Fibroblast of skin of right quadriceps (primary cell): Measurements from ENCODE around the gene SLC18A2.
"Not testable (repeated sequence)": the region's sequence is repeated elsewhere in the genome, so short reads cannot be mapped to it uniquely, and the experiment has no call there.

Source experiments
- DNase-seq: peaks from one replicate; pipeline ENCODE4 v3.0.0-alpha.2; 2013

Gene SLC18A2

GRCh38 chr10:117266400-117266799 lies 25.5 kb downstream of the SLC18A2 start:
- DNase-seq = no peak

- no peak for DNase-seq
These were observed 25.9 kb downstream of the SLC18A2 start for GRCh38 chr10:117266812-117267211.

GRCh38 chr10:117268258-117268657 lies 27.3 kb downstream of the SLC18A2 start:
- DNase-seq = no peak

GRCh38 chr10:117268907-117269306 lies 28.0 kb downstream of the SLC18A2 start:
- no peak for DNase-seq

GRCh38 chr10:117271427-117271826 lies 30.5 kb downstream of the SLC18A2 start:
- peak; percentile 26 for DNase-seq

GRCh38 chr10:117272195-117273076 lies 31.5 kb downstream of the SLC18A2 start:
- no peak for DNase-seq

- DNase-seq = no peak
These were observed 33.1 kb downstream of the SLC18A2 start for GRCh38 chr10:117273980-117274379.

- DNase-seq = no peak
These were observed 33.6 kb downstream of the SLC18A2 start for GRCh38 chr10:117274509-117274908.

- DNase-seq = no peak
These were observed 34.2 kb downstream of the SLC18A2 start for GRCh38 chr10:117275121-117275520.

GRCh38 chr10:117277675-117278074 lies 36.8 kb downstream of the SLC18A2 start:
- no peak for DNase-seq

- DNase-seq = no peak
These were observed 44.0 kb downstream of the SLC18A2 start for GRCh38 chr10:117284716-117285494.

GRCh38 chr10:117290872-117291271 lies 50.0 kb downstream of the SLC18A2 start:
- not testable (repeated sequence) for DNase-seq

- DNase-seq = no peak
These were observed 53.2 kb downstream of the SLC18A2 start for GRCh38 chr10:117294039-117294645.

GRCh38 chr10:117294735-117295134 lies 53.8 kb downstream of the SLC18A2 start:
- DNase-seq = no peak

GRCh38 chr10:117298219-117298618 lies 57.3 kb downstream of the SLC18A2 start:
- no peak for DNase-seq

GRCh38 chr10:117299435-117299834 lies 58.5 kb downstream of the SLC18A2 start:
- no peak for DNase-seq

- no peak for DNase-seq
These were observed 59.8 kb downstream of the SLC18A2 start for GRCh38 chr10:117300671-117301070.

GRCh38 chr10:117303451-117303850 lies 62.5 kb downstream of the SLC18A2 start:
- not testable (repeated sequence) for DNase-seq

GRCh38 chr10:117306674-117307073 lies 65.8 kb downstream of the SLC18A2 start:
- DNase-seq = no peak

GRCh38 chr10:117311261-117311660 lies 70.3 kb downstream of the SLC18A2 start:
- DNase-seq = no peak

- DNase-seq = no peak
These were observed 71.5 kb downstream of the SLC18A2 start for GRCh38 chr10:117312430-117312829.

GRCh38 chr10:117313641-117314040 lies 72.7 kb downstream of the SLC18A2 start:
- no peak for DNase-seq

GRCh38 chr10:117316701-117317100 lies 75.8 kb downstream of the SLC18A2 start:
- DNase-seq = no peak

GRCh38 chr10:117318909-117319308 lies 78.0 kb downstream of the SLC18A2 start:
- peak; percentile 2 for DNase-seq
